Measurements from ENCODE around the gene MACF1.
"Not testable (repeated sequence)": the region's sequence is repeated elsewhere in the genome, so short reads cannot be mapped to it uniquely, and the experiment has no call there.

MACF1 gene

GRCh38 chr1:39178541-39179431 is 25.7 kb upstream of the MACF1 start:
- peak; percentile 97 for DNase-seq

GRCh38 chr1:39181311-39181710 is 23.2 kb upstream of the MACF1 start:
- DNase-seq = no peak

GRCh38 chr1:39182804-39183203 is 21.7 kb upstream of the MACF1 start:
- DNase-seq = no peak

GRCh38 chr1:39183503-39184353 is 20.8 kb upstream of the MACF1 start:
- DNase-seq = peak; percentile 92

GRCh38 chr1:39184354-39184818 is 20.1 kb upstream of the MACF1 start:
- DNase-seq = no peak

- peak; percentile 7 for DNase-seq
Observed at GRCh38 chr1:39187275-39188046, 17.0 kb upstream of the MACF1 start.

- DNase-seq = peak; percentile 32
Observed at GRCh38 chr1:39189592-39190041, 14.9 kb upstream of the MACF1 start.

- no peak for DNase-seq
Observed at GRCh38 chr1:39190096-39190495, 14.4 kb upstream of the MACF1 start.

- DNase-seq = no peak
Observed at GRCh38 chr1:39194398-39195051, 10.0 kb upstream of the MACF1 start.

GRCh38 chr1:39195166-39196111 is 9.1 kb upstream of the MACF1 start:
- DNase-seq = peak; percentile 85

- peak; percentile 66 for DNase-seq
Observed at GRCh38 chr1:39196244-39197215, 8.0 kb upstream of the MACF1 start.

- no peak for DNase-seq
Observed at GRCh38 chr1:39199593-39199992, 4.9 kb upstream of the MACF1 start.

- peak; percentile 66 for DNase-seq
Observed at GRCh38 chr1:39205102-39205780, 746 bp downstream of the MACF1 start.

- no peak for DNase-seq
Observed at GRCh38 chr1:39205781-39206464, 1.4 kb downstream of the MACF1 start.

GRCh38 chr1:39208360-39208759 is 3.9 kb downstream of the MACF1 start:
- not testable (repeated sequence) for DNase-seq

- no peak for DNase-seq
Observed at GRCh38 chr1:39210649-39211048, 6.2 kb downstream of the MACF1 start.

GRCh38 chr1:39212499-39212898 is 8.0 kb downstream of the MACF1 start:
- DNase-seq = no peak

- DNase-seq = peak; percentile 27
Observed at GRCh38 chr1:39213511-39214002, 9.1 kb downstream of the MACF1 start.
